Brain microvascular endothelial cell (primary cell): ENCODE data around the gene DOCK9.

Source experiments
- DNase-seq: peaks from one replicate; pipeline ENCODE4 v3.0.0-alpha.2; 2020
- H3K27ac ChIP-seq: fragments of 250-450 bp; sonication (Bioruptor Pico); 2 replicates; pipeline ENCODE4 v1.5.1; 2020; ENCODE audit warnings: mild to moderate bottlenecking, moderate library complexity
- H3K27me3 ChIP-seq: fragments of 250-450 bp; sonication (Bioruptor Pico); replicated peaks from 2 replicates; pipeline ENCODE4 v1.5.1; 2020; ENCODE audit warnings: mild to moderate bottlenecking
- H3K36me3 ChIP-seq: fragments of 250-450 bp; sonication (Bioruptor Pico); replicated peaks from 2 replicates; pipeline ENCODE4 v1.5.1; 2020; ENCODE audit warnings: mild to moderate bottlenecking
- H3K4me3 ChIP-seq: 2 replicates; pipeline ENCODE4 v1.5.1; 2011; ENCODE audit warnings: low read depth, mild to moderate bottlenecking, control low read depth, low read length, moderate library complexity
- in situ Hi-C: cut with HindIII; loops from 2 replicates; pipeline ENCODE4 v1.10.0; 2017; ENCODE audit warnings: low sequenced_read_pairs, low pct_ligation_motif_present
- TF ChIP-seq, protein P1 (sequence below): IDR thresholded peaks from 2 replicates; pipeline ENCODE4 v1.5.1; 2011; ENCODE audit warnings: low read depth, mild to moderate bottlenecking, moderate library complexity, low read length, control low read depth, inconsistent platforms; ENCODE audit errors: missing control alignments

DOCK9 gene

DNA sequence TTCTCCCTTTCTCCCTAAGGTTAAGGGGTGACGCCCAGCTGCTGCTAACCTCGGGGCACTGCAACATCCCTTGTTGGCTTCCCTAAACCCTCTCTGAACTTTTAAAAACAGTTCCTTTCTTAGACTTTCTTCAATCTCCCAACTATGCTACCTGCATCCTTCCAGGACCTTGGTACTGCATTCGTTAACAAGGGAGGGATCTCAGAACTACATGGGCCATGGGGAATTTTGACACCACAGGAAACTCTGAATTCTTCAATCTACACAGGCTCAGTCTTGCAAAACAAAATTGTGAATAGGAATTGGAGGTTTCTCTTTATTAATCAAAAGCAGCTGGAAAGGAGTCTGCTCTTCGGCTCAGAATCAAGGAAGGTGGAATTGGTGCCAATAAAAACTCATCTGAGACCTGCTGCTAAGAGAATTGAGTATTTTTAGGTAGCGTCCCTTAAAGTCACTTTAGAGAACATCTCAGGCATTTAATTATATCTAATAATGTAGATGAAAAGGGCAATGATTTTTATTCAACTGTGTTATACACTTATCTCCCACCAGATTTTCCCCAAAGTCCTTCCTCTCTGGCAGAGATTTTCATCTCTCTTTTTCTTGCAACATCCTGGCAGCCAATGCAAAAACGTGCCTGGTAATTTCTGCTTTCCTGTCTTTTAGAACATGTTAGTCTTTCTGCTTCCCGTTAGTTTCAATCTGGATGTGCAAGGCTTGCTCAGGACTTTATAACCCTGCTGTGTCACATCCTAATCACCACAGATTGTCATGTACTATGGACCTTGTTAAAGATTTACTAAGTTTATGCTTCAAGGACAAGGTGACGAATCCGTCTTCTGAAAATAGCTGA lies 156.3 kb downstream of the DOCK9 start:
- Histone ChIP-seq H3K36me3 (peaks cover 5% of the 10 kb centered on the region), H3K4me3 (no peak overlapping the region), H3K27ac (no peak overlapping the region), H3K27me3 (no peaks in the 10 kb centered on the region)
- TF ChIP-seq, protein P1, sequence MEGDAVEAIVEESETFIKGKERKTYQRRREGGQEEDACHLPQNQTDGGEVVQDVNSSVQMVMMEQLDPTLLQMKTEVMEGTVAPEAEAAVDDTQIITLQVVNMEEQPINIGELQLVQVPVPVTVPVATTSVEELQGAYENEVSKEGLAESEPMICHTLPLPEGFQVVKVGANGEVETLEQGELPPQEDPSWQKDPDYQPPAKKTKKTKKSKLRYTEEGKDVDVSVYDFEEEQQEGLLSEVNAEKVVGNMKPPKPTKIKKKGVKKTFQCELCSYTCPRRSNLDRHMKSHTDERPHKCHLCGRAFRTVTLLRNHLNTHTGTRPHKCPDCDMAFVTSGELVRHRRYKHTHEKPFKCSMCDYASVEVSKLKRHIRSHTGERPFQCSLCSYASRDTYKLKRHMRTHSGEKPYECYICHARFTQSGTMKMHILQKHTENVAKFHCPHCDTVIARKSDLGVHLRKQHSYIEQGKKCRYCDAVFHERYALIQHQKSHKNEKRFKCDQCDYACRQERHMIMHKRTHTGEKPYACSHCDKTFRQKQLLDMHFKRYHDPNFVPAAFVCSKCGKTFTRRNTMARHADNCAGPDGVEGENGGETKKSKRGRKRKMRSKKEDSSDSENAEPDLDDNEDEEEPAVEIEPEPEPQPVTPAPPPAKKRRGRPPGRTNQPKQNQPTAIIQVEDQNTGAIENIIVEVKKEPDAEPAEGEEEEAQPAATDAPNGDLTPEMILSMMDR = no peak
- DNase-seq = no peak
- in situ Hi-C loops = no loop called here

DNA sequence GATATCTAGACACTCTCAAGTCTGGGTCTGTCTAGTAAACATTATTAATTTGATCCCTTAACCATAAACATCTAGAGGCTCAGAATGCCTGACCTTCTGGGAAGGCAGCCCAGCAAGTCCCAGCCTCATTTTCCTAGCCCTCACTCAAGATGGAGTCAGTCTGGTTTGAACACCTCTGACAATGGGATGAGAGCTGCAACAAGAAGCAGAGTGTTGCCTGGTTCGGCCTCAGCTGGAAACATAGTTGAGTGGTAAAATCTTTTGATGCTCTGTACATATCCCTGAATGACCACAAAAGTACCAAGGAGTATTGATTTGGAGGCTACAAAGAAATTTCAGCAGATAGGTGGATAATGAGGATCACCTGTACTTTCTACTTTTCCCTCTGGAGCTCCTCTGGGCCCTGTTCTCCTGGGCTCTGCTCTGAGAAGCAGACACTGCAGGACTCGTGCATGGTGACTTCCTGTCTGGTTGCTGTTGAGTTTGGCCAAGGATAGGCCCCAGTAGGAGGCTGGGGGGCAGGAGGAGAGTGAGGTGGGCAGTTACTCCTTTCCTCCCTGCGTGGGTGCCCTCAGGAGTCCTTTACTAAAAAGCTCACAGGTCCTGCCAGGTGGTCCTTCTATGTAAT lies 157.0 kb downstream of the DOCK9 start:
- Histone ChIP-seq H3K27me3 (no peaks in the 10 kb centered on the region), H3K27ac (no peak overlapping the region), H3K36me3 (peaks cover 2% of the 10 kb centered on the region), H3K4me3 (no peak overlapping the region)
- DNase-seq = no peak
- TF ChIP-seq, protein P1 = no peak
- in situ Hi-C loops = no loop called here

DNA sequence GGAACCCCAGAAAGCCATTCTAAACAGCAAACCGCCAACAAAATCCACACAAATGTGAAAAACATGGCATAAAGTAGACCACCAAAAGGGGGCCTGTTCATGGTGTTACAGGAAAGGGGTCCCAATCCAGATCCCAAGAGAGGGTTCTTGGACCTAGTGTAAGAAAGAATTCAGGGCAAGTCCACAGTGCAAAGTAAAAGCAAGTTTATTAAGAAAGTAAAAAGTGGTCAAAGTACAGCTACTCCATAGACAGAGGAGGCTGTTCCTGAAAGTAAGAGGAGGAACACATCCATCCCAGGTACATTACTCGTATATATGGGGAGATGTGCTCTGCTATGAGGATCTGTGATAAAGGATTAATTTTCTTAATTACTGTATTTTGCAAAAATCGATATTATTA lies 157.6 kb downstream of the DOCK9 start:
- Histone ChIP-seq H3K4me3 (no peak overlapping the region), H3K27me3 (no peaks in the 10 kb centered on the region), H3K36me3 (peaks cover 2% of the 10 kb centered on the region), H3K27ac (no peak overlapping the region)
- no peak for DNase-seq
- in situ Hi-C loops = no loop called here
- TF ChIP-seq, protein P1 = no peak

DNA sequence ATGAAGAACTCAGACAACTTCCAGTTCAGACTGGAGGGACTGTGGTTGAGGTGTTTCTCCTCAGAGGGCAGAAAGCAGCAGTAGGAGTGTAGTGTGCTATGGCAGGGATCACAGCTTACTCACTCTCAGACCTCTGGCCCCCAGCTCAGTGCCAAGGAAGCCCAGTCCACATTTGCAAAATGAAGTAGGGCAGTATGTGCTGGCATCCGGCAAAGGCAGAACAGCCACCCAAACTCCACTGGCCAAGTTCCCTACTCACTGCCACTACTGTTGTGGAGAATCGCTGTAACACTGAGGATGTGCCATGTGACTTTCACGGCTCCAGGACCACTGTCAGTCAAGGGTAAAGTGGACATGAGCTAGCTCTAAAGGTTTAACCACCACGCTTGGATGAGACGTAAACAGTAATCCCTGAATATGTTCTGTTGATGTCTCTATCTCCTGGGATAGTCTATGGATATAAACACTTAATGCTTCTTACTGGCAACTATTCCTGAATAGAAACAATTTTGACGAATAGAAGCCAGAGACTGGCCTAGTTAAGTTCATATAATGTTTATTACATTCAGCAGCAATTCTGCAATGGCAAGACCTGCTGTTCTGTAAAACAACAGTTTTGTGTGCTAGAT lies 158.4 kb downstream of the DOCK9 start:
- no peaks in the 10 kb centered on the region for H3K27me3 ChIP-seq
- H3K27ac ChIP-seq = no peak overlapping the region
- TF ChIP-seq, protein P1 = no peak
- DNase-seq = no peak
- no peak overlapping the region for H3K4me3 ChIP-seq
- peaks cover 2% of the 10 kb centered on the region for H3K36me3 ChIP-seq
- in situ Hi-C loops = no loop called here

DNA sequence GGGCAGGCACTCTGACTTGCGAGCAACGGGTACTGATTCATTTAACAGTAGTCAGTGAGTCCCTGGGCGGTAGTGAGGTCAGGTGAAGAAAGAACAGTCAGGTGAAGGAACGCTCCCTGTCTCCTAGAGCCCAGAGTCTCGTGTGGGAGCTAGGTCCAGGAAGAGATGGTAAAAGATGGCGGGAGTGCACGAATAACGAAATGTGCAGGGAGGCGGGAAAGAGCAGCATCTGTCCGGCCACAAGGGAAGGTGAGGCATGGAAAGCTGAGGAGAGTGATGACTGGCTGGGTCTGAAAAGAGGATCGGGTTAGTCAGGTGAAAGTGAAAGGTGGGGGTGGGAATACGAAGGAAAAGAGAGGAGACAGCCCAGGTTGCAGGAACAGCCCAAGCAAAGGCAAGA lies 161.5 kb downstream of the DOCK9 start:
- TF ChIP-seq, protein P1 = no peak
- in situ Hi-C loops = no loop called here

More for the DNA sequence above, 161.5 kb downstream of the DOCK9 start:
- DNase-seq = no peak
- Histone ChIP-seq H3K27ac (no peak overlapping the region), H3K27me3 (no peaks in the 10 kb centered on the region), H3K36me3 (no peaks in the 10 kb centered on the region), H3K4me3 (no peak overlapping the region)
